Measurements from ENCODE around the gene RAB11A.

The RAB11A gene

GRCh38 chr15:65896236-65896635, 26.9 kb downstream of the RAB11A start:
- no peak for TF ChIP-seq CTCF (IDR thresholded peaks at IDR 0.05)
- Histone ChIP-seq H3K36me3 (ENCODE audit: control insufficient read depth, insufficient read depth, low read length) (no peaks in the 10 kb centered on the region), H2AFZ (no peak overlapping the region), H3K4me2 (ENCODE audit: low read length) (no peak overlapping the region), H3K27ac (no peak overlapping the region), H3K9me3 (ENCODE audit: control insufficient read depth, low read length) (no peaks in the 10 kb centered on the region), H3K79me2 (no peaks in the 10 kb centered on the region), H3K9ac (no peak overlapping the region), H3K4me1 (no peaks in the 10 kb centered on the region), H3K4me3 (ENCODE audit: low read depth, low read length) (no peak overlapping the region), H3K27me3 (ENCODE audit: control insufficient read depth, insufficient read depth, low read length) (no peaks in the 10 kb centered on the region)

- no peaks in the 10 kb centered on the region for H3K36me3 ChIP-seq (ENCODE audit: control insufficient read depth, insufficient read depth, low read length)
- no peak for TF ChIP-seq CTCF (IDR thresholded peaks at IDR 0.05)
Observed at GRCh38 chr15:65900488-65900887, 31.2 kb downstream of the RAB11A start.

GRCh38 chr15:65901336-65901735, 32.0 kb downstream of the RAB11A start:
- no peaks in the 10 kb centered on the region for H3K9me3 ChIP-seq (ENCODE audit: control insufficient read depth, low read length)
- H3K27me3 ChIP-seq (ENCODE audit: control insufficient read depth, insufficient read depth, low read length): no peaks in the 10 kb centered on the region
- TF ChIP-seq CTCF (IDR thresholded peaks at IDR 0.05): no peak
- H3K36me3 ChIP-seq (ENCODE audit: control insufficient read depth, insufficient read depth, low read length): no peaks in the 10 kb centered on the region
- H3K4me1 ChIP-seq: no peaks in the 10 kb centered on the region
- H3K79me2 ChIP-seq: no peaks in the 10 kb centered on the region
- no peak overlapping the region for H2AFZ ChIP-seq
- no peak overlapping the region for H3K4me3 ChIP-seq (ENCODE audit: low read depth, low read length)
- H3K27ac ChIP-seq: no peak overlapping the region
- H3K4me2 ChIP-seq (ENCODE audit: low read length): no peak overlapping the region
- H3K9ac ChIP-seq: no peak overlapping the region

More at GRCh38 chr15:65900488-65900887, 31.2 kb downstream of the RAB11A start:
- Histone ChIP-seq H3K27ac (no peak overlapping the region), H3K79me2 (no peaks in the 10 kb centered on the region), H3K9me3 (ENCODE audit: control insufficient read depth, low read length) (no peaks in the 10 kb centered on the region), H3K4me3 (ENCODE audit: low read depth, low read length) (no peak overlapping the region), H3K27me3 (ENCODE audit: control insufficient read depth, insufficient read depth, low read length) (no peaks in the 10 kb centered on the region), H3K4me2 (ENCODE audit: low read length) (no peak overlapping the region), H3K4me1 (no peaks in the 10 kb centered on the region), H2AFZ (no peak overlapping the region), H3K9ac (no peak overlapping the region)

- Histone ChIP-seq H3K9ac (no peak overlapping the region), H3K27me3 (ENCODE audit: control insufficient read depth, insufficient read depth, low read length) (no peaks in the 10 kb centered on the region), H3K4me2 (ENCODE audit: low read length) (no peak overlapping the region), H3K4me3 (ENCODE audit: low read depth, low read length) (no peak overlapping the region), H3K27ac (no peak overlapping the region), H3K9me3 (ENCODE audit: control insufficient read depth, low read length) (no peaks in the 10 kb centered on the region), H3K79me2 (no peaks in the 10 kb centered on the region), H2AFZ (no peak overlapping the region), H3K4me1 (no peaks in the 10 kb centered on the region), H3K36me3 (ENCODE audit: control insufficient read depth, insufficient read depth, low read length) (no peaks in the 10 kb centered on the region)
- TF ChIP-seq CTCF (IDR thresholded peaks at IDR 0.05): no peak
Observed at GRCh38 chr15:65901836-65902235, 32.5 kb downstream of the RAB11A start.

GRCh38 chr15:65902373-65902772, 33.1 kb downstream of the RAB11A start:
- no peak overlapping the region for H2AFZ ChIP-seq
- no peaks in the 10 kb centered on the region for H3K36me3 ChIP-seq (ENCODE audit: control insufficient read depth, insufficient read depth, low read length)
- no peak overlapping the region for H3K27ac ChIP-seq
- TF ChIP-seq CTCF (IDR thresholded peaks at IDR 0.05): no peak
- H3K27me3 ChIP-seq (ENCODE audit: control insufficient read depth, insufficient read depth, low read length): no peaks in the 10 kb centered on the region
- no peak overlapping the region for H3K4me3 ChIP-seq (ENCODE audit: low read depth, low read length)
- H3K4me1 ChIP-seq: no peaks in the 10 kb centered on the region
- no peak overlapping the region for H3K9ac ChIP-seq
- no peaks in the 10 kb centered on the region for H3K79me2 ChIP-seq
- no peak overlapping the region for H3K4me2 ChIP-seq (ENCODE audit: low read length)
- no peaks in the 10 kb centered on the region for H3K9me3 ChIP-seq (ENCODE audit: control insufficient read depth, low read length)

Data from parathyroid adenoma (tissue), 2 donors.